GM23338 (cell line): ENCODE data around the gene CELA1. TPM values are rescaled to one million over a fixed set of nuclear protein-coding genes. Genes with fewer than 3 reads are reported as not detected.
"Not testable (repeated sequence)": the region's sequence is repeated elsewhere in the genome, so short reads cannot be mapped to it uniquely, and the experiment has no call there.

Experiments used
- ATAC-seq: fragments of 200-7000 bp; cut with Tn5 transposase; 3 replicates; pipeline ENCODE4 v1.9.1; 2020
- DNase-seq: peaks from one replicate; pipeline ENCODE4 v3.0.0-alpha.2; 2015; ENCODE audit warnings: low spot score
- H2AFZ ChIP-seq: fragments of 200-600 bp; sonication (generic); 2 replicates; pipeline ENCODE4 v1.8.0; 2016; ENCODE audit warnings: antibody characterized with exemption, mild to moderate bottlenecking, moderate library complexity
- H3F3A ChIP-seq: fragments of 200-600 bp; sonication (generic); replicated peaks from 2 replicates; pipeline ENCODE4 v1.8.0; 2017; ENCODE audit warnings: antibody characterized with exemption, mixed run types, low read depth
- H3K27ac ChIP-seq: fragments of 200-600 bp; sonication (generic); 2 replicates; pipeline ENCODE4 v1.6.1; 2016; ENCODE audit warnings: low read depth
- H3K27me3 ChIP-seq: fragments of 200-600 bp; sonication (generic); 2 replicates; pipeline ENCODE4 v1.8.0; 2016; ENCODE audit warnings: mild to moderate bottlenecking, mixed run types, moderate library complexity; ENCODE audit not compliant: insufficient read depth
- H3K36me3 ChIP-seq: fragments of 200-600 bp; sonication (generic); 2 replicates; pipeline ENCODE4 v1.8.0; 2016; ENCODE audit warnings: mild to moderate bottlenecking; ENCODE audit not compliant: insufficient read depth
- H3K4me1 ChIP-seq: fragments of 200-600 bp; sonication (generic); 2 replicates; pipeline ENCODE4 v1.8.0; 2016; ENCODE audit warnings: mild to moderate bottlenecking, moderate library complexity; ENCODE audit not compliant: insufficient read depth
- H3K4me2 ChIP-seq: fragments of 200-600 bp; sonication (generic); 2 replicates; pipeline ENCODE4 v1.7.1; 2017; ENCODE audit warnings: mixed run types
- H3K4me3 ChIP-seq: fragments of 200-600 bp; sonication (generic); 2 replicates; pipeline ENCODE4 v1.6.1; 2016; ENCODE audit warnings: mixed run types
- H3K79me2 ChIP-seq: fragments of 200-600 bp; sonication (generic); replicated peaks from 2 replicates; pipeline ENCODE4 v1.8.0; 2017; ENCODE audit warnings: mild to moderate bottlenecking; ENCODE audit not compliant: insufficient read depth
- H3K9me2 ChIP-seq: fragments of 200-600 bp; sonication (generic); 2 replicates; pipeline ENCODE4 v1.8.0; 2017; ENCODE audit not compliant: insufficient read depth
- H4K20me1 ChIP-seq: fragments of 200-600 bp; sonication (generic); replicated peaks from 2 replicates; pipeline ENCODE4 v1.8.0; 2017; ENCODE audit warnings: mild to moderate bottlenecking; ENCODE audit not compliant: insufficient read depth
- H3K27ac Mint-ChIP-seq: 2 replicates; pipeline ENCODE4 v1.8.0; 2020; ENCODE audit warnings: inconsistent platforms, mild to moderate bottlenecking, moderate library complexity, mixed read lengths
- H3K27me3 Mint-ChIP-seq: 3 replicates; pipeline ENCODE4 v1.8.0; 2022; ENCODE audit warnings: low read depth, mild to moderate bottlenecking, moderate library complexity, mixed read lengths, inconsistent platforms; ENCODE audit not compliant: insufficient read depth, poor library complexity
- H3K36me3 Mint-ChIP-seq: 3 replicates; pipeline ENCODE4 v1.8.0; 2021; ENCODE audit warnings: low read depth, mild to moderate bottlenecking, inconsistent platforms, moderate library complexity, mixed read lengths
- H3K4me1 Mint-ChIP-seq: 3 replicates; pipeline ENCODE4 v1.8.0; 2020; ENCODE audit warnings: mild to moderate bottlenecking, inconsistent platforms, mixed read lengths
- H3K4me3 Mint-ChIP-seq: 3 replicates; pipeline ENCODE4 v1.8.0; 2021; ENCODE audit warnings: moderate library complexity, mild to moderate bottlenecking, inconsistent platforms, mixed read lengths
- H3K9me3 Mint-ChIP-seq: 3 replicates; pipeline ENCODE4 v1.8.0; 2020; ENCODE audit warnings: moderate library complexity, mild to moderate bottlenecking, inconsistent platforms, mixed read lengths
- CREB1 ChIP-seq: fragments of 250-450 bp; sonication (Bioruptor Pico); IDR thresholded peaks from 2 replicates; pipeline ENCODE4 v1.5.0; 2020; ENCODE audit warnings: low read depth, mild to moderate bottlenecking, moderate library complexity
- ETS1 ChIP-seq: IDR thresholded peaks from 2 replicates; pipeline ENCODE4 v1.6.1; 2016; ENCODE audit warnings: antibody characterized with exemption
- EZH2phosphoT487 ChIP-seq: fragments of 200-600 bp; sonication (generic); IDR thresholded peaks from one replicate; pipeline ENCODE4 v1.8.1; 2018; ENCODE audit warnings: antibody characterized with exemption; ENCODE audit not compliant: unreplicated experiment
- POLR2AphosphoS5 ChIP-seq: IDR thresholded peaks from 2 replicates; pipeline ENCODE4 v1.6.1; 2016; ENCODE audit warnings: antibody characterized with exemption, low read depth
- REST ChIP-seq: IDR thresholded peaks from one replicate; pipeline ENCODE4 v1.6.1; 2018; ENCODE audit warnings: antibody characterized with exemption; ENCODE audit not compliant: unreplicated experiment
- STAT1 ChIP-seq: IDR thresholded peaks from one replicate; pipeline ENCODE4 v1.6.1; 2016; ENCODE audit warnings: antibody characterized with exemption; ENCODE audit not compliant: unreplicated experiment
- ZNF114 ChIP-seq: fragments of 250-450 bp; sonication (Bioruptor Pico); IDR thresholded peaks from 2 replicates; pipeline ENCODE4 v1.5.0; 2020; ENCODE audit warnings: mild to moderate bottlenecking, moderate library complexity
- ZNF331 ChIP-seq: fragments of 250-450 bp; sonication (Bioruptor Pico); IDR thresholded peaks from 2 replicates; pipeline ENCODE4 v1.5.0; 2020; ENCODE audit warnings: low read depth, mild to moderate bottlenecking, moderate library complexity
- polyA plus RNA-seq: library from polyadenylated mRNA; unstranded; fragments of >200 nt; fragmentation: Nextera tagmentation; extraction: Ambion mirVana; gene quantifications from 2 replicates; pipeline ENCODE4 v1.2.1, GENCODE V29; 2016
- total RNA-seq: library from RNA; depleted of rRNA; stranded (reverse); fragments of >200 nt; shearing (Covaris generic); gene quantifications from 2 replicates; pipeline ENCODE4 v1.2.3, GENCODE V29; 2014
- TF ChIP-seq, protein P1 (sequence below), 2 experiments: fragments of 200-600 bp in 1 of 2; sonication (generic) in 1 of 2; conservative IDR thresholded peaks; 2 replicates each; pipeline versions ENCODE4 v1.5.1 to v1.6.1; 2016 to 2017; ENCODE audit warnings: antibody characterized with exemption in 2 of 2, low read depth in 2 of 2, mild to moderate bottlenecking in 2 of 2, moderate library complexity in 1 of 2

Gene CELA1
- total and polyA plus RNA-seq, 2 experiments from 2014 or later, result not detected

- not testable (repeated sequence) for H3K9me2 ChIP-seq, H3K4me1 ChIP-seq, H3K36me3 Mint-ChIP-seq, H3K27ac Mint-ChIP-seq, DNase-seq, H3K36me3 ChIP-seq, H3K27me3 ChIP-seq, H3K27me3 Mint-ChIP-seq, H2AFZ ChIP-seq, H3K4me1 Mint-ChIP-seq, H3K4me3 Mint-ChIP-seq, H3K79me2 ChIP-seq, H3K27ac ChIP-seq, H3K4me2 ChIP-seq, ATAC-seq, H3K4me3 ChIP-seq, H4K20me1 ChIP-seq, H3K9me3 Mint-ChIP-seq, H3F3A ChIP-seq
- TF ChIP-seq, protein P1, sequence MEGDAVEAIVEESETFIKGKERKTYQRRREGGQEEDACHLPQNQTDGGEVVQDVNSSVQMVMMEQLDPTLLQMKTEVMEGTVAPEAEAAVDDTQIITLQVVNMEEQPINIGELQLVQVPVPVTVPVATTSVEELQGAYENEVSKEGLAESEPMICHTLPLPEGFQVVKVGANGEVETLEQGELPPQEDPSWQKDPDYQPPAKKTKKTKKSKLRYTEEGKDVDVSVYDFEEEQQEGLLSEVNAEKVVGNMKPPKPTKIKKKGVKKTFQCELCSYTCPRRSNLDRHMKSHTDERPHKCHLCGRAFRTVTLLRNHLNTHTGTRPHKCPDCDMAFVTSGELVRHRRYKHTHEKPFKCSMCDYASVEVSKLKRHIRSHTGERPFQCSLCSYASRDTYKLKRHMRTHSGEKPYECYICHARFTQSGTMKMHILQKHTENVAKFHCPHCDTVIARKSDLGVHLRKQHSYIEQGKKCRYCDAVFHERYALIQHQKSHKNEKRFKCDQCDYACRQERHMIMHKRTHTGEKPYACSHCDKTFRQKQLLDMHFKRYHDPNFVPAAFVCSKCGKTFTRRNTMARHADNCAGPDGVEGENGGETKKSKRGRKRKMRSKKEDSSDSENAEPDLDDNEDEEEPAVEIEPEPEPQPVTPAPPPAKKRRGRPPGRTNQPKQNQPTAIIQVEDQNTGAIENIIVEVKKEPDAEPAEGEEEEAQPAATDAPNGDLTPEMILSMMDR (conservative IDR thresholded peaks at IDR 0.05; ENCODE audit: low read depth in 2 of 2), result peak in 1 of 2 experiments; percentile 24; a peak in 2 of 4 replicates
Measured at GRCh38 chr12:51291603-51292513, 54.6 kb downstream of the CELA1 start.

DNA sequence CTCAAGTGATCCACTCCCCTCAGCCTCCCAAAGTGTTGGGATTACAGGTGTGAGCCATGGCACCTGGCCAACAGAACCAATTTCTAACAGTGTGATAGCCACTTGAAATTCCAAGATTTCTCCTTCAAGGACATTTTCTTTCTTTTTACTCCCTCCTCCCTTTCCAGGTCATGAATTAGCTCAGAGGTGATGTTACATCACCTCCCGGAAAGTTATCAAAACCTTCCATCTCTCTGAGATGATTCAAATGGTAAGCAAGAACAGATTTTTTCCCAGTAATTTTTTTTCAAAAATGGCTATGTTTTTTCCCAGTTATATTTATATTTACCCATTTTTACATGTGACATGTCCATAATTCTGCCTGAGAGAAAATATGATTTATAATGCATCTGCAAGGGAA is 60.6 kb downstream of the CELA1 start:
- Histone ChIP-seq H3K4me1 (no peaks in the 10 kb centered on the region; the same call in 1 of the 2 replicates), H2AFZ (no peak overlapping the region), H3K36me3 (no peaks in the 10 kb centered on the region), H3F3A (no peaks in the 10 kb centered on the region), H3K4me2 (no peak overlapping the region), H3K4me3 (no peak overlapping the region), H4K20me1 (no peaks in the 10 kb centered on the region), H3K27ac (no peak overlapping the region), H3K27me3 (no peaks in the 10 kb centered on the region), H3K9me2 (no peaks in the 10 kb centered on the region), H3K79me2 (no peaks in the 10 kb centered on the region)
- Mint-ChIP-seq H3K27ac (no peak overlapping the region), H3K27me3 (peaks cover 1% of the 10 kb centered on the region), H3K4me1 (no peaks in the 10 kb centered on the region), H3K9me3 (no peaks in the 10 kb centered on the region), H3K36me3 (no peaks in the 10 kb centered on the region), H3K4me3 (no peak overlapping the region)
- no peak for DNase-seq
- ATAC-seq, result no peak
- TF ChIP-seq POLR2AphosphoS5 (no peak), ZNF331 (CRISPR knock-in tag) (no peak), STAT1 (no peak), CREB1 (no peak), REST (no peak), ETS1 (no peak), EZH2phosphoT487 (no peak), ZNF114 (CRISPR knock-in tag) (no peak)
- TF ChIP-seq, protein P1 (conservative IDR thresholded peaks at IDR 0.05; ENCODE audit: low read depth in 2 of 2), result no peak
